Keratinocyte (primary cell): Measurements from ENCODE around the gene CHMP6.

Experiments used
- CTCF ChIP-seq, 3 experiments: IDR thresholded peaks in 1 of 3; conservative IDR thresholded peaks in 1 of 3; optimal IDR thresholded peaks in 1 of 3; 2 replicates in 2 of 3; 3 replicates in 1 of 3; pipeline versions ENCODE3 to v1.5.1; 2011; ENCODE audit warnings: low read length in 3 of 3, mild to moderate bottlenecking in 3 of 3, moderate library complexity in 2 of 3, control low read depth in 1 of 3, inconsistent platforms in 1 of 3; ENCODE audit not compliant: insufficient read depth in 2 of 3; ENCODE audit errors: extremely low read depth in 1 of 3
- EZH2 ChIP-seq: IDR thresholded peaks from one replicate; pipeline ENCODE4 v1.6.1; 2012; ENCODE audit warnings: inconsistent platforms, mild to moderate bottlenecking, low read length, moderate library complexity

- TF ChIP-seq CTCF (optimal IDR thresholded peaks at IDR 0.05 in 1 of 3, IDR thresholded peaks at IDR 0.05 in 1 of 3, conservative IDR thresholded peaks at IDR 0.05 in 1 of 3; ENCODE audit: extremely low read depth in 1 of 3, insufficient read depth in 2 of 3, low read length in 3 of 3) (no peak), EZH2 (no peak)
These were observed 14.9 kb upstream of the CHMP6 start for GRCh38 chr17:80976701-80977100.
